ENCODE results near the gene STIM1. TPM values are rescaled to one million over a fixed set of nuclear protein-coding genes. Genes with fewer than 3 reads are reported as not detected.
"Not testable (repeated sequence)": the region's sequence is repeated elsewhere in the genome, so short reads cannot be mapped to it uniquely, and the experiment has no call there.

STIM1 gene
- 10 to 100 TPM; 42.2 to 71.0 (median 51.1) TPM for total RNA-seq

GRCh38 chr11:3854977-3855807 lies at the start of gene STIM1:
TSS of gene STIM1 (plus strand) at chr11:3855664. CDS start at chr11:3856271, 607 bp downstream.
- DNase-seq (ENCODE audit: low spot score) (peak; percentile 89), ATAC-seq (ENCODE audit: low FRiP score) (peak; percentile 93)
- peak in 2 of 3 donors; percentile 94 to 96 for TF ChIP-seq CTCF (IDR thresholded peaks at IDR 0.05)

- ATAC-seq (ENCODE audit: low FRiP score) (peak; percentile 75), DNase-seq (ENCODE audit: low spot score) (peak; percentile 35)
Observed at GRCh38 chr11:3807909-3808860, 47.3 kb upstream of the STIM1 start, which contains the start of gene PGAP2. TSS of gene PGAP2 (plus strand) at chr11:3808560. CDS start at chr11:3811260, 2,700 bp downstream.

GRCh38 chr11:3808861-3809623 lies 46.4 kb upstream of the STIM1 start:
- TF ChIP-seq CTCF (IDR thresholded peaks at IDR 0.05) = no peak
- peak; percentile 55 for ATAC-seq (ENCODE audit: low FRiP score)
- DNase-seq (ENCODE audit: low spot score) = no peak

More at GRCh38 chr11:3807909-3808860, 47.3 kb upstream of the STIM1 start, which contains the start of gene PGAP2:
- peak in 1 of 3 donors; percentile 5 for TF ChIP-seq CTCF (IDR thresholded peaks at IDR 0.05)

- TF ChIP-seq CTCF (IDR thresholded peaks at IDR 0.05) = no peak
- no peak for DNase-seq (ENCODE audit: low spot score)
- no peak for ATAC-seq (ENCODE audit: low FRiP score)
Observed at GRCh38 chr11:3809624-3809928, 45.9 kb upstream of the STIM1 start.

- no peak for DNase-seq (ENCODE audit: low spot score)
- no peak for ATAC-seq (ENCODE audit: low FRiP score)
- no peak for TF ChIP-seq CTCF (IDR thresholded peaks at IDR 0.05)
Observed at GRCh38 chr11:3810446-3810845, 45.0 kb upstream of the STIM1 start.

GRCh38 chr11:3810951-3811350 lies 44.5 kb upstream of the STIM1 start:
- TF ChIP-seq CTCF (IDR thresholded peaks at IDR 0.05) = no peak
- ATAC-seq (ENCODE audit: low FRiP score) (no peak), DNase-seq (ENCODE audit: low spot score) (no peak)

- not testable (repeated sequence) for DNase-seq (ENCODE audit: low spot score); ATAC-seq (ENCODE audit: low FRiP score)
Observed at GRCh38 chr11:3814832-3815231, 40.6 kb upstream of the STIM1 start.

Data from omental fat pad (tissue), 4 donors.